H1 (cell line): Measurements from ENCODE around the gene CIBAR2. TPM values are rescaled to one million over a fixed set of nuclear protein-coding genes. Genes with fewer than 3 reads are reported as not detected.

Source experiments
- CTCF ChIA-PET: fragments of 300-600 bp; sonication (Branson Sonifier 250); formaldehyde crosslinking; loops from one replicate; lab custom pipeline; 2021; ENCODE audit not compliant: partially characterized antibody; lab: Charles Lee
- POLR2A ChIA-PET: fragments of 300-600 bp; sonication (Branson Sonifier 250); formaldehyde crosslinking; loops from one replicate; lab custom pipeline; 2021; ENCODE audit warnings: inconsistent platforms; ENCODE audit not compliant: partially characterized antibody; lab: Charles Lee
- DNase-seq, 2 experiments: peaks; one replicate each; pipeline versions ENCODE4 v3.0.0 to v3.0.0-alpha.2; 2010 to 2022; ENCODE audit warnings: low spot score in 2 of 2, low read depth in 1 of 2, mixed read lengths in 1 of 2
- FAIRE-seq: peaks from 2 replicates; lab custom pipeline; 2011; peaks lifted over from hg19 to GRCh38; lab: Jason Lieb, UNC
- H2AFZ ChIP-seq: 2 replicates; pipeline ENCODE4 v1.8.1; 2012; ENCODE audit warnings: low read length, inconsistent platforms
- H2AK5ac ChIP-seq: 2 replicates; pipeline ENCODE4 v1.6.1; 2013; ENCODE audit warnings: low read depth, low read length
- H2BK120ac ChIP-seq: replicated peaks from 2 replicates; pipeline ENCODE3; 2013; ENCODE audit warnings: low read depth, low read length, inconsistent platforms
- H2BK12ac ChIP-seq: 2 replicates; pipeline ENCODE4 v1.6.1; 2013; ENCODE audit warnings: low read depth, low read length
- H2BK15ac ChIP-seq: 2 replicates; pipeline ENCODE4 v1.6.1; 2013; ENCODE audit warnings: low read length
- H2BK20ac ChIP-seq: 2 replicates; pipeline ENCODE4 v1.6.1; 2013; ENCODE audit warnings: low read length
- H2BK5ac ChIP-seq: 2 replicates; pipeline ENCODE4 v1.6.1; 2013; ENCODE audit warnings: low read depth, low read length
- H3K14ac ChIP-seq: 2 replicates; pipeline ENCODE4 v1.6.1; 2013; ENCODE audit warnings: inconsistent platforms; ENCODE audit not compliant: insufficient read length
- H3K18ac ChIP-seq: 2 replicates; pipeline ENCODE4 v1.6.1; 2013; ENCODE audit warnings: low read length; ENCODE audit errors: extremely low read depth
- H3K23ac ChIP-seq: 2 replicates; pipeline ENCODE4 v1.6.1; 2013; ENCODE audit warnings: inconsistent platforms; ENCODE audit not compliant: insufficient read length
- H3K23me2 ChIP-seq: 2 replicates; pipeline ENCODE4 v1.6.1; 2013; ENCODE audit warnings: low read depth, low read length
- H3K27ac ChIP-seq: 2 replicates; pipeline ENCODE4 v1.6.1; 2011; ENCODE audit warnings: low read depth, low read length, inconsistent platforms
- H3K27me3 ChIP-seq, 4 experiments: replicated peaks in 1 of 4; 1 replicate in 1 of 4; 2 replicates in 3 of 4; pipeline versions ENCODE4 v1.6.1 to v1.8.1; 2011 to 2013; ENCODE audit warnings: low read length in 3 of 4, mild to moderate bottlenecking in 3 of 4, inconsistent platforms in 2 of 4, mixed read lengths in 2 of 4, moderate library complexity in 1 of 4; ENCODE audit not compliant: control insufficient read depth in 3 of 4, insufficient read depth in 3 of 4; ENCODE audit errors: extremely low read depth in 1 of 4
- H3K36me3 ChIP-seq, 4 experiments: 2 replicates each; pipeline versions ENCODE4 v1.6.1 to v1.8.1; 2011 to 2013; ENCODE audit warnings: mild to moderate bottlenecking in 4 of 4, low read length in 3 of 4, moderate library complexity in 2 of 4, control low read depth in 1 of 4, inconsistent platforms in 1 of 4; ENCODE audit not compliant: insufficient read depth in 4 of 4, control insufficient read depth in 2 of 4
- H3K4ac ChIP-seq: replicated peaks from 2 replicates; pipeline ENCODE3; 2013; ENCODE audit warnings: low read length, low read depth, mixed read lengths, inconsistent platforms; ENCODE audit not compliant: insufficient read length
- H3K4me1 ChIP-seq, 4 experiments: replicated peaks in 1 of 4; 1 replicate in 1 of 4; 2 replicates in 3 of 4; pipeline versions ENCODE4 v1.6.1 to v1.8.1; 2011 to 2013; ENCODE audit warnings: low read length in 3 of 4, inconsistent platforms in 2 of 4, mixed read lengths in 1 of 4; ENCODE audit not compliant: insufficient read depth in 4 of 4, control insufficient read depth in 3 of 4
- H3K4me2 ChIP-seq, 2 experiments: 2 replicates each; pipeline versions ENCODE4 v1.6.1 to v1.8.1; 2011 to 2013; ENCODE audit warnings: low read depth in 2 of 2, low read length in 2 of 2, control low read depth in 1 of 2, inconsistent platforms in 1 of 2, mild to moderate bottlenecking in 1 of 2; ENCODE audit not compliant: insufficient read depth in 1 of 2
- H3K4me3 ChIP-seq, 4 experiments: fragments of 200-600, 300-600 bp in 1 of 4; sonication (generic), shearing (Covaris generic), sonication (Bioruptor Twin) in 1 of 4; 2 replicates each; pipeline versions ENCODE4 v1.5.1 to v1.8.1; 2011 to 2016; ENCODE audit warnings: low read length in 4 of 4, low read depth in 3 of 4, control low read depth in 2 of 4, inconsistent platforms in 2 of 4, mild to moderate bottlenecking in 2 of 4, mixed read lengths in 1 of 4, moderate library complexity in 1 of 4; ENCODE audit not compliant: insufficient read depth in 2 of 4; ENCODE audit errors: extremely low read depth in 1 of 4
- H3K56ac ChIP-seq: replicated peaks from 2 replicates; pipeline ENCODE3; 2013; ENCODE audit warnings: low read depth, mild to moderate bottlenecking, mixed read lengths, low read length, inconsistent platforms; ENCODE audit not compliant: insufficient read length
- H3K79me1 ChIP-seq: 2 replicates; pipeline ENCODE4 v1.6.1; 2013; ENCODE audit warnings: low read depth, low read length, control low read depth
- H3K79me2 ChIP-seq, 2 experiments: 2 replicates each; pipeline versions ENCODE4 v1.6.1 to v1.8.1; 2012 to 2013; ENCODE audit warnings: low read length in 2 of 2, mild to moderate bottlenecking in 2 of 2, inconsistent platforms in 1 of 2; ENCODE audit not compliant: insufficient read depth in 2 of 2, control insufficient read depth in 1 of 2
- H3K9ac ChIP-seq, 4 experiments: replicated peaks in 1 of 4; 1 replicate in 1 of 4; 2 replicates in 3 of 4; pipeline versions ENCODE4 v1.6.1 to v1.8.1; 2011 to 2013; ENCODE audit warnings: low read depth in 3 of 4, low read length in 3 of 4, control low read depth in 2 of 4, mild to moderate bottlenecking in 2 of 4, moderate library complexity in 2 of 4, inconsistent platforms in 1 of 4; ENCODE audit errors: extremely low read depth in 1 of 4
- H3K9me3 ChIP-seq, 2 experiments: 2 replicates each; pipeline versions ENCODE4 v1.6.1 to v1.8.1; 2012 to 2013; ENCODE audit warnings: mild to moderate bottlenecking in 2 of 2, moderate library complexity in 2 of 2, control low read depth in 1 of 2, inconsistent platforms in 1 of 2, low read depth in 1 of 2, low read length in 1 of 2, mixed read lengths in 1 of 2; ENCODE audit not compliant: insufficient read depth in 2 of 2
- H4K20me1 ChIP-seq, 2 experiments: replicated peaks in 1 of 2; 2 replicates each; pipeline versions ENCODE3 to v1.8.1; 2011 to 2013; ENCODE audit warnings: inconsistent platforms in 2 of 2, low read length in 2 of 2, mild to moderate bottlenecking in 1 of 2; ENCODE audit not compliant: insufficient read depth in 2 of 2, control insufficient read depth in 1 of 2
- H4K5ac ChIP-seq: 2 replicates; pipeline ENCODE4 v1.6.1; 2013; ENCODE audit warnings: low read length, low read depth, mixed read lengths, inconsistent platforms; ENCODE audit not compliant: insufficient read length
- H4K8ac ChIP-seq: 2 replicates; pipeline ENCODE4 v1.8.0; 2013; ENCODE audit warnings: mild to moderate bottlenecking, moderate library complexity, low read length, inconsistent platforms; ENCODE audit not compliant: insufficient read depth; ENCODE audit errors: extremely low read depth
- H4K91ac ChIP-seq: replicated peaks from 2 replicates; pipeline ENCODE3; 2013; ENCODE audit warnings: low read length, mixed read lengths, inconsistent platforms; ENCODE audit not compliant: insufficient read length
- CHD1 ChIP-seq: IDR thresholded peaks from 2 replicates; pipeline ENCODE4 v1.6.1; 2012; ENCODE audit warnings: low read depth, low read length, improper control_type of control experiment
- CREB1 ChIP-seq: IDR thresholded peaks from 2 replicates; pipeline ENCODE4 v1.6.1; 2012; ENCODE audit warnings: inconsistent platforms
- FOSL1 ChIP-seq: IDR thresholded peaks from 2 replicates; pipeline ENCODE4 v1.6.1; 2011; ENCODE audit warnings: mild to moderate bottlenecking, low read depth, low read length, moderate library complexity; ENCODE audit not compliant: insufficient read depth
- JUND ChIP-seq: IDR thresholded peaks from 2 replicates; pipeline ENCODE4 v1.6.1; 2011; ENCODE audit warnings: mild to moderate bottlenecking, improper control_type of control experiment, low read length
- KDM1A ChIP-seq: fragments of 200-600, 300-600 bp; sonication (generic); IDR thresholded peaks from 2 replicates; pipeline ENCODE4 v1.7.1; 2016; ENCODE audit warnings: mild to moderate bottlenecking, low read length, borderline replicate concordance
- RBBP5 ChIP-seq: IDR thresholded peaks from 2 replicates; pipeline ENCODE4 v1.7.1; 2012; ENCODE audit warnings: low read depth, mild to moderate bottlenecking, inconsistent platforms, low read length, moderate library complexity, borderline replicate concordance
- RFX5 ChIP-seq: IDR thresholded peaks from 2 replicates; pipeline ENCODE4 v1.6.1; 2011; ENCODE audit warnings: low read depth, low read length, improper control_type of control experiment, borderline replicate concordance
- RNF2 ChIP-seq: fragments of 200-900, 300-1000 bp; sonication (generic); IDR thresholded peaks from 2 replicates; pipeline ENCODE4 v1.7.1; 2016; ENCODE audit warnings: borderline replicate concordance, low read depth, mild to moderate bottlenecking, antibody characterized with exemption, low read length; ENCODE audit not compliant: poor library complexity, severe bottlenecking; ENCODE audit errors: missing control alignments
- TEAD4 ChIP-seq: IDR thresholded peaks from 2 replicates; pipeline ENCODE4 v1.6.1; 2012; ENCODE audit warnings: low read depth, low read length, inconsistent platforms, mixed read lengths
- ZNF274 ChIP-seq: IDR thresholded peaks from 2 replicates; pipeline ENCODE4 v1.7.0; 2012; ENCODE audit warnings: low read length, borderline replicate concordance; ENCODE audit errors: extremely low read depth
- WGBS, 2 experiments: shearing (Covaris generic) in 1 of 2; methylation state at CpG; one replicate each; pipeline versions ENCODE4 v1.1.6 to v1.1.7; 2013 to 2015; ENCODE audit warnings: low lambda C conversion rate in 2 of 2, mixed read lengths in 2 of 2, inconsistent platforms in 1 of 2, low coverage in 1 of 2, missing lambda C conversion rate in 1 of 2; ENCODE audit not compliant: insufficient replicate concordance in 2 of 2, insufficient coverage in 1 of 2, insufficient read length in 1 of 2; ENCODE audit errors: extremely low coverage in 1 of 2, missing lambda C conversion rate in 1 of 2; 5-methylcytosine and 5-hydroxymethylcytosine counted together
- polyA plus RNA-seq, 7 experiments: library from polyadenylated mRNA; depleted of rRNA in 3 of 7; stranded (reverse) in 5 of 7; unstranded in 2 of 7; fragments of >200 nt in 5 of 7; fragments of 200-250 nt in 2 of 7; gene quantifications; 1 replicate in 5 of 7; 2 replicates in 1 of 7; 4 replicates in 1 of 7; pipeline versions ENCODE4 v1.2.1 to v1.2.3, GENCODE V29; 2011 to 2013; ENCODE audit warnings: missing spikeins in 2 of 7, mixed read lengths in 2 of 7
- total RNA-seq: library from RNA; stranded (reverse); fragmentation: NEBNext Ultra II Directional; extraction: Animal tissue kit (Norgen Biotek cat#: 25700); gene quantifications from 2 replicates; pipeline ENCODE4 v1.2.1, GENCODE V29; 2021
- TF ChIP-seq, protein P1 (sequence below): IDR thresholded peaks from 2 replicates; pipeline ENCODE4 v1.6.1; 2012; ENCODE audit warnings: inconsistent platforms

The CIBAR2 gene
- total and polyA plus RNA-seq, 2 of the 8 experiments (the other 6 are each of a cell fraction or from before 2014, with no cell fraction given), result 0.18 TPM; not detected in 1

DNA sequence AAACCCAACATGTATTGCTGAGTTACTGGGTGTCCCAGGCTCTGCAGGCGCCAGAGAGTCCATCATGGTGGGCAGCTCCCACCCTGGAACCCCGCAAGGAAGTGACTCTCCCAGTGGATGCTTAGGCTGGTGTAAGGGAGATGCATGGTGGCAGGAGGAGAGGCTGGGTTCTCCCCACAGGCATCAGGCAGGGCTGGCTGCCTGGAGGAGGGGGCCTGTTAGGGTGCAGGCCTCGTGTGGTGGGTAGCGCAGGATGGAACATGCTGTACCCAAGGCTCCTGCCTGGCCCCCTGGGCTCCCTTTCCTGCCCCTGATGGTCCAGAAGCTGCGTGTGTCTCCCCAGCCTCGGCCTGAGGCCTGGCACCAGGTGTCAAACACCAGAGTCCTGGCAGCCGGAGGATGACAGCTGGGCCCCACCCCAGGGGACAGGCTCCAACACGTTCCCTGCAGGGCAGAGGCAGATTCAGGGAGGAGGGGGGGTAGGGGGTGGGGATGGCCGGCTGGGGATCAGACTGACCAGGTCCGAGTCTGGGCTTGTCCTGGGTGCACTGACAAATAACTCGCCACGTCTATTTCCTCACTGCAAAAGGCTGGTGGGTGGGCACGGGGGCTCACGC, 40.2 kb upstream of the CIBAR2 start:
- no peak overlapping the region for H2BK20ac ChIP-seq
- H2BK15ac ChIP-seq, result no peak overlapping the region
- no peak overlapping the region for H3K18ac ChIP-seq
- no peak overlapping the region for H3K4me2 ChIP-seq
- no peak overlapping the region for H3K9ac ChIP-seq
- H2AFZ ChIP-seq, result no peak overlapping the region
- FAIRE-seq (no peak), DNase-seq (no peak)
- H3K79me2 ChIP-seq, result no peaks in the 10 kb centered on the region
- H3K56ac ChIP-seq, result no peak overlapping the region
- no peak overlapping the region for H3K14ac ChIP-seq
- H3K36me3 ChIP-seq, result no peaks in the 10 kb centered on the region
- CTCF ChIA-PET, result interaction anchor here (0.8 to 2.1 kb wide), 5 partner anchors 9 to 93 kb away, joined by 3 to 7 read pairs (median 3); no protein-coding TSS in a partner anchor
- H3K23me2 ChIP-seq, result peaks cover 10% of the 10 kb centered on the region; the same call in 1 of the 2 replicates
- no peak overlapping the region for H3K4ac ChIP-seq
- H4K8ac ChIP-seq, result no peak overlapping the region
- peak overlapping the region; percentile 85 for H4K91ac ChIP-seq
- H4K20me1 ChIP-seq, result no peaks in the 10 kb centered on the region
- no peak overlapping the region for H2BK120ac ChIP-seq
- no peaks in the 10 kb centered on the region for H3K79me1 ChIP-seq
- no peaks in the 10 kb centered on the region for H3K27me3 ChIP-seq
- peak overlapping the region; percentile 71; the same call in 1 of the 2 replicates for H2BK5ac ChIP-seq
- no peak overlapping the region for H3K27ac ChIP-seq
- H2BK12ac ChIP-seq, result peak overlapping the region; percentile 60; the same call in 1 of the 2 replicates
- POLR2A ChIA-PET, result interaction anchor here (1.1 to 1.2 kb wide), 2 partner anchors 17 to 18 kb away, joined by 3 to 4 read pairs; no protein-coding TSS in a partner anchor
- no peak overlapping the region for H3K4me3 ChIP-seq
- WGBS, 2 experiments, result 83% methylated on average over 10 of the region's 14 CpGs; no CpG with 5 or more reads in 1 of the 2 experiments
- H3K23ac ChIP-seq, result no peak overlapping the region
- H4K5ac ChIP-seq, result no peak overlapping the region
- peaks cover 0 to under 1% (median 0%) of the 10 kb centered on the region in 4 experiments; a peak in 2 of 7 replicates for H3K4me1 ChIP-seq
- H2AK5ac ChIP-seq, result no peak overlapping the region
- H3K9me3 ChIP-seq, result no peaks in the 10 kb centered on the region
- TF ChIP-seq FOSL1 (no peak), CHD1 (no peak), RBBP5 (no peak), TEAD4 (no peak), ZNF274 (no peak), JUND (no peak), CREB1 (no peak), RFX5 (no peak), KDM1A (no peak), RNF2 (no peak)
- TF ChIP-seq, protein P1, sequence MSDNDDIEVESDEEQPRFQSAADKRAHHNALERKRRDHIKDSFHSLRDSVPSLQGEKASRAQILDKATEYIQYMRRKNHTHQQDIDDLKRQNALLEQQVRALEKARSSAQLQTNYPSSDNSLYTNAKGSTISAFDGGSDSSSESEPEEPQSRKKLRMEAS, result no peak
